GM19455 (cell line): ENCODE data around the gene SLC6A18.
"Not testable (repeated sequence)": the region's sequence is repeated elsewhere in the genome, so short reads cannot be mapped to it uniquely, and the experiment has no call there.

Source experiments
- ATAC-seq: cut with Tn5 transposase; IDR thresholded peaks from one replicate; pipeline ENCODE4 v1.9.1; 2021; ENCODE audit not compliant: unreplicated experiment

SLC6A18 gene

GRCh38 chr5:1288439-1289335 lies 63.5 kb downstream of the SLC6A18 start:
- no peak for ATAC-seq

- ATAC-seq = not testable (repeated sequence)
These were observed 64.4 kb downstream of the SLC6A18 start for GRCh38 chr5:1289559-1289958.

DNA sequence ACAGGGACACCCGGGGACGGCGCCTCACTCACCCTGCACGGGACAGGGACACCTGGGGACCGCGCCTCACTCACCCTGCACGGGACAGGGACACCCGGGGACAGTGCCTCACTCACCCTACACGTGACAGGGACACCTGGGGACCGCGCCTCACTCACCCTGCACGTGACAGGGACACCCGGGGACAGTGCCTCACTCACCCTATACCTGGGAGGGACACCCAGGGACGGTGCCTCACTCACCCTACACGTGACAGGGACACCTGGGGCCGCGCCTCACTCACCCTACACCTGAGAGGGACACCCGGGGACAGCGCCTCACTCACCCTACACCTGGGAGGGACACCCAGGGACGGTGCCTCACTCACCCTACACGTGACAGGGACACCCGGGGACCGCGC lies 65.8 kb downstream of the SLC6A18 start:
- ATAC-seq = not testable (repeated sequence)

GRCh38 chr5:1291611-1292080 lies 66.5 kb downstream of the SLC6A18 start:
- ATAC-seq = no peak

GRCh38 chr5:1292139-1292538 lies 67.0 kb downstream of the SLC6A18 start:
- ATAC-seq = no peak

- ATAC-seq = no peak
These were observed 67.8 kb downstream of the SLC6A18 start for GRCh38 chr5:1292846-1293415.

DNA sequence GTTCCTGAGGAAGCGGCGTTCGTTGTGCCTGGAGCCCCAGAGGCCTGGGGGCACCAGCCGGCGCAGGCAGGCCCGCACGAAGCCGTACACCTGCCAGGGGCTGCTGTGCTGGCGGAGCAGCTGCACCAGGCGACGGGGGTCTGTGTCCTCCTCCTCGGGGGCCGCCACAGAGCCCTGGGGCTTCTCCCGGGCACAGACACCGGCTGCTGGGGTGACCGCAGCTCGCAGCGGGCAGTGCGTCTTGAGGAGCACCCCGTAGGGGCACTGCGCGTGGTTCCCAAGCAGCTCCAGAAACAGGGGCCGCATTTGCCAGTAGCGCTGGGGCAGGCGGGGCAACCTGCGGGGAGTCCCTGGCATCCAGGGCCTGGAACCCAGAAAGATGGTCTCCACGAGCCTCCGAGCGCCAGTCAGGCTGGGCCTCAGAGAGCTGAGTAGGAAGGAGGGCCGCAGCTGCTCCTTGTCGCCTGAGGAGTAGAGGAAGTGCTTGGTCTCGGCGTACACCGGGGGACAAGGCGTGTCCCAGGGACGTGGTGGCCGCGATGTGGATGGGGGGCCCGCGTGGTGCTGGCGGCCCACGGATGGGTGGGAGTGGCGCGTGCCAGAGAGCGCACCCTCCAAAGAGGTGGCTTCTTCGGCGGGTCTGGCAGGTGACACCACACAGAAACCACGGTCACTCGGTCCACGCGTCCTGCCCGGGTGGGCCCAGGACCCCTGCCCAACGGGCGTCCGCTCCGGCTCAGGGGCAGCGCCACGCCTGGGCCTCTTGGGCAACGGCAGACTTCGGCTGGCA lies 68.4 kb downstream of the SLC6A18 start:
- ATAC-seq = no peak

DNA sequence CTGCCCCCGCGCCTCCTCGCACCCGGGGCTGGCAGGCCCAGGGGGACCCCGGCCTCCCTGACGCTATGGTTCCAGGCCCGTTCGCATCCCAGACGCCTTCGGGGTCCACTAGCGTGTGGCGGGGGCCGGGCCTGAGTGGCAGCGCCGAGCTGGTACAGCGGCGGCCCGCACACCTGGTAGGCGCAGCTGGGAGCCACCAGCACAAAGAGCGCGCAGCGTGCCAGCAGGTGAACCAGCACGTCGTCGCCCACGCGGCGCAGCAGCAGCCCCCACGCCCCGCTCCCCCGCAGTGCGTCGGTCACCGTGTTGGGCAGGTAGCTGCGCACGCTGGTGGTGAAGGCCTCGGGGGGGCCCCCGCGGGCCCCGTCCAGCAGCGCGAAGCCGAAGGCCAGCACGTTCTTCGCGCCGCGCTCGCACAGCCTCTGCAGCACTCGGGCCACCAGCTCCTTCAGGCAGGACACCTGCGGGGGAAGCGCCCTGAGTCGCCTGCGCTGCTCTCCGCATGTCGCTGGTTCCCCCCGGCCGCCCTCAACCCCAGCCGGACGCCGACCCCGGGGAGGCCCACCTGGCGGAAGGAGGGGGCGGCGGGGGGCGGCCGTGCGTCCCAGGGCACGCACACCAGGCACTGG lies 69.1 kb downstream of the SLC6A18 start:
- no peak for ATAC-seq

- ATAC-seq = no peak
These were observed 69.9 kb downstream of the SLC6A18 start, which contains the start of gene TERT for GRCh38 chr5:1294835-1295649. Gene TERT, minus strand, starts transcription at chr5:1295068. Its CDS starts 79 bp downstream, at chr5:1294989.

DNA sequence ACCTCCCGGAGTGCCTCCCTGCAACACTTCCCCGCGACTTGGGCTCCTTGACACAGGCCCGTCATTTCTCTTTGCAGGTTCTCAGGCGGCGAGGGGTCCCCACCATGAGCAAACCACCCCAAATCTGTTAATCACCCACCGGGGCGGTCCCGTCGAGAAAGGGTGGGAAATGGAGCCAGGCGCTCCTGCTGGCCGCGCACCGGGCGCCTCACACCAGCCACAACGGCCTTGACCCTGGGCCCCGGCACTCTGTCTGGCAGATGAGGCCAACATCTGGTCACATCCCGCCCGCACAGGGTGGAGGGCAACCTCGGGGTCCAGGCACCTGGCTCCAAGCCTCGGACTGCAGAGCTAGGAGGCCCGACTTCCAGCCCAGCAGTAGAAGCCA lies 70.5 kb downstream of the SLC6A18 start:
- no peak for ATAC-seq
